Measurements from ENCODE around the gene GALNT4.

GALNT4 gene

DNA sequence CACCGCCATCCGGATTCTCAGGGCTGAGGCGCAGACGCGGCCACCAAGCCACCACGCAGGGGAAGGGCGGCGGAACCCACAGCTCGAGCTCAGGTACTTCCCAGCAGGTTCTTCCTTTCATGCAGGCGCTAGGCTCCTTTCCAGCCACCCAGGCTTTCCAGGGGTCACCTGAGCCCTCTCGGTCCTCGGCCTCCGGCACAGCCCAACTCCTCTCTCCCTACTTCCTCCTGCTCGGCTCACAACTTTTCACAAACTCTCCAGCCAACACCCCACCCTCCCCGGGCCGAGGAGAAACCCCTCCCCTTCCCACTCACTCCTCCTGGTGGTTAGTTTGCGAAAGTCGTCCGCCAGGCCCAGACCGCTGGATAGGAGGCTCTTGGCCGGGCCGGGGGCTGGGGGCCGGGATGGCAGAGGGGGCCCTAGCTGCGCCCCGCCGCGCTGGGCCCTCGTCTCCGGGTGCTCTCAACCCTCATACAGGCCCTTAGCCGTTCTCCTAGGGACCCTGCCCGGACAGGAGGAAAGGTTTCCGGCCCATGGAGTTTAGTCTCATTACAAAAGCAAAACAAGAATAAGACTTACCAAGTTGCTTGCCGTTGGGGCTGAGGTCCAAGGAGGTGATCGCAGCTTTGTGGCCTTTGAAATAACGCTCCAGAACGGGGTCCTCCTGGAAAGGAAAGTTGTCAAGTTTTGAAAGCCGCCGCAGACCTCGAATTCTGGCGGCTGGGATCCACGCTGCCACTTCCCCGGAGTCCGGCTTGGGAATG lies at the start of gene GALNT4:
GALNT4 (minus strand) TSS at position 256 of the 764 bp plus-strand sequence; CDS start at position 9, 247 bp downstream.
- FAIRE-seq: no peak

DNA sequence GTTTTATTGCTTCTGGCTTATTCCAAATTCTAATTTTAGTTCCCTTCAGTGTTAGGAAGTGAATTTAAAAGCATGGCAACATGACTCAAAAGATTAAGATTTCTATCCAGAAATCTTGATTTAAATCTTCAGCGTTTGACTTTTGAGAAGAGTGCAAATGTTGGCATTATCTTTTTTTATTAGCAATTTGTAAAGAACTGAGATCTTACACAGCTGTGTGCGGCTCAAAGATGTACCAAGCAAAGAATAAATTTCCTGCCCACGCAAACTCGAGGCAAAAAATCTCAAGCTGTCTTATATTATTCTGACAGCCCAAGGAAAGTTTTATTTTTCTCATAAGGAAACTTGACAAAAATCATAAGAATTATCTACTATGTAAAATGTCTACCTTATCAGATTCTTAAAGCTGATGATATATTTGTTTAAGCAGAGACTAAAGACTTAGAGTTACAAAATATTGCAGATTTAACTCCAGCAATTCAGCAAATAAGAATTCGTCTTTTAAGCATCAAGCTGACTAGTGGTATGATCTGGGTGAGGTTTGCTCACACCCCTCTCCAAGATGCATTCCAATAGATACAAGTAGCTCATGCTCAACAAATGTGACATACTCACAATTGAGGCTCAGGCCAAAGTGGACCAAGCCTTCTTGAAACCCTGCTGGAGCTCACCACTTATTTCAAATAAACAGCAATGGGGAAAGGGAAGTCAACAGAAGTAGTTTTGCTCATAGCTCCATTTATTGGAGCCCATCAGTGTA lies 48.6 kb upstream of the GALNT4 start:
- FAIRE-seq: no peak

DNA sequence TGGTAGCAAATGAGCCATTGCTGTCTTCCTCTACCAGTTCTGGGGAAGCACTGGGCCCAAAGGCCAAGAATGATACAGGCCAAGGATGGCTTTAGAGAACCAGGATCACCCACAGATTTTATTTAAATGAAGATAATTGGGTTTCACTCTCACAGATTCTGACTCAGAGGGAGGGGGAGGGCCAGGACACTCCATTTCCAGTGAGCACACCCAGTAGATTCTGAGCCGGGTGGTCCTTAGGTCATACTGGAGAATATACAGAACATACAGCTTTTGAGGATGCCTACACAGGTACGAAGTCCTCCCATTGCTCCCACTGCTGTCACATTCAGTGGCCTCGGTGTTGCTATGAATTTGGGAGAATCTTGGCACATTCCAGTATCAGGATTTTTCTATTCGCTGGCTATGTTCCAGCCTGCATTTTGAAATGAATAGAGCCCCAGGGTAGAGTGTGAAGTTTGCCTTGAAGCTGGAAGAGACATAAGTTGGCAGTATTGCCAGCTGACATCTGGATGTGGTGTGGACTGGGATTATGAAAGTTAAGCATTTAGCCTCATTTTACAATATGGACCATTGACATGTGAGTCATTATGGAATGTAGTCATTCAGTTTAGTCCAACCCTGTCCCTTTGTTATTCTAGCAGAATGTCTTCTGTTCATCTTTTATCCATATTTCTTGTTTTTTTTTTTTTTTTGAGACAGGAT lies 47.0 kb upstream of the GALNT4 start:
- no peak for FAIRE-seq

DNA sequence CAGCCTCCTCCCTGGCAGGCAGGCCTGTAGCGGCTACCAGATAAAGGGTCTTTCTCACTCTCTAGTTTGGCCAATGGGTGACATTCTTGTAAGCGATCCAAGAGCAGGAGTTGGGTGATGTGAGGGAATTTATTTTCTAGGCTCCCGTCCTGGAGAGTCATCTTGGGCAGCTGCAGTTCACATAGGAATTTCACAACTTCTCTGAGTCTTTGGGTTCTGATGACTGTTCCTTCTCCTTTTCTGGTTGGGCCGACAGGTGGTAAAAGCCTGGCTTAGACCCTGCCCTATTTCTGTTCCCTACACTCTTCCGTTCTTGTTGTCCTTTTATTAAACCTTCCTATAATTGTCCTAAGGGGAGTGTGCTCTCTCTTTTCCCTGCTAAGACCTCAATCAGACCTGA lies 43.9 kb upstream of the GALNT4 start:
- FAIRE-seq: no peak

DNA sequence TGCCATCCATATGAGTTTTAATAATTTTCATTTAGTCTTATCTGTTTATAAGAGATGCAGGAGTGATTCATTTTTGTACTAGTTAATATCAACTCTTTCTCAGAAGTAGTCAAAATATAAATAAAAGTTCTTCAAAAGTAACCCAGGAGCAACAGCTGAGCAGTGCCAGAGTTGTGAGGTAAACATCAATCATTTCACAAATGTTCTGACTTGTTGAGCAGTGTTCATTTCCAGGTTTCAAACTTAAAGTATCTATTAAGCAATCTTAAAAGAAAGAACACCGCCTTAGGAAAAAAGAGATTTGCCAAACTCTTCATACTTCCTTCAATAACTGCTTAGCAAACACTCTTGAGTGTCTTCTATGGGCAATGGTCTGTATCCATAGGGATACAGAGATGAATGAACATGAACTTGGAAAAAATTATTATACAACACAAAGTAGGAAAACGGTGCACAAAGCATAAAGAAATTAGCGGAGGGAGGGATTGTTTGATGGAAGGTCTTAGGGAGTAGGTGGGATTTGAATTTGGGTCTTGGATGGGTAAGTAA lies 43.2 kb upstream of the GALNT4 start:
- no peak for FAIRE-seq

DNA sequence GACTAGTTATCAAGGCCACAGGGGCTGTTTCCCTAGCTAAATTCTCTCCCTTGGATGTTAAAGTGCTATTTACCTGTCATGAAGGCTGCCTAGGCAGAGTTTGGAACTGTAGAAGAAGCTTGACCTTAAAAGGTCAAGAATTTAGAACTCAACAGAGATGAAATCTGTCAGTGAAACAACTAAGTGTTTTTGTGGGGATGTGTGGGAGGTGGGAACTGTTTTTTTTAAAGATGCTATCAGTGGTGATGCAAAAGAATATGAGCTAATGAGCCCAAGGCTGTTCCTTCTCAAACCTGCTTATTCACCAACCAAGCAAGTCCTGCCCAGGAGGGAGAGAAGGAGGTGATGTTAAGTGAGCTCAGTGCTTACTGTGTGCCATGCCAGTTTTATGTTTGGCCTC lies 42.0 kb upstream of the GALNT4 start:
- FAIRE-seq: no peak

DNA sequence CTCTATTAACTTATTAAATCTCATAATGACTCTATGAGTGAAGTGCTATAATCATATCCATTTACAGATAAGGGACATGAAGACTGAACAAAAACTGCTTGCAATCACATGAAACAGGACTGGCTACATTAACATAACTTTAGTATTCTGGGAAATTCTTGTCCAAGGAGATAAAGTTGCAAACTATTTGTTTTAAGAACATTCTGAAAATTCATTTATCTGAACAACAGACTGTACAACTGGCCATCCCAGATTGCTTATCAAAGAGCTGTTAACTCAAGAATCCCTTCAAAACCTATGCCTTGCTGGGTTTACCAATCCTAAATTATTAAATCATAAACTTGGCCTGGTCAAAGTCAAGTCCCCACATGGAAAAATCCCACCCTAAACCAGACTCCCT lies 40.4 kb upstream of the GALNT4 start:
- FAIRE-seq: no peak

DNA sequence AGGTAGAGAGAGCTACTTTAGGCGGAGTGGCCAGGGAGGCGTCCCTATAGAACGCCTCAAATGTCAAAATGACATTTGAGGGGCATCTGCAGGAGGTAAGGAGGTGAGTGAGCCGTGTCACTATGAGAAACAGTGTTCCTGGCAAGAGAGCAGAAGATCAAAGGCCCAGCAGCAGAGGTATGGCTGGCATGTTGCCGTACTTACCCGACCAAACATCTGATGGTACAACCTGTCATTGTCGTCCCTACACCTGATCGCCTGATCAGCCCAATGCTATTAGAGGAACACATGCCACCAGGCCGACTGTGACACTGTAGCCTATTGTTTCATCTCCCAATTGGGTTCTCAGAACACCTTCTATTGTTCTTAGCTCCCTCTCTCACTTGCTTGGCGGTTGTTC lies 35.2 kb upstream of the GALNT4 start:
- FAIRE-seq: no peak

DNA sequence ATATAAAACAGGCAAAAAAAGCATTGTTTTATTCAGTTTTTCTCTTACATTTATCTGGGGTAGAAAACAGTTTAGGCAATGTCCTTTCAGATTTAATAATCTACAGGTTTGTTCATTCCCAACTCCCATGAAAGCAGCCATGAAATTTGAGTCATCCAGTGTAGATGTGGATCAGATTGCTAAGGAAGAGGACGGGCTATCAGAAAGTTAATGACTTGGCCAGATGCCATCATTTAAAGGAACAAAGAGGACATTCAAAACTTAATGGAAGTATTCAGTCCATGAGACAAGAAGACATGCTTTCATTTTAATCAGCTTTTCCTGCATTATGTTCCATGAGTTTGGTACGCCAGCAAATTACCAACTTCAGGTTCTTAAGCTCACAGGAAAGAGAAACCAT lies 32.4 kb upstream of the GALNT4 start:
- no peak for FAIRE-seq

DNA sequence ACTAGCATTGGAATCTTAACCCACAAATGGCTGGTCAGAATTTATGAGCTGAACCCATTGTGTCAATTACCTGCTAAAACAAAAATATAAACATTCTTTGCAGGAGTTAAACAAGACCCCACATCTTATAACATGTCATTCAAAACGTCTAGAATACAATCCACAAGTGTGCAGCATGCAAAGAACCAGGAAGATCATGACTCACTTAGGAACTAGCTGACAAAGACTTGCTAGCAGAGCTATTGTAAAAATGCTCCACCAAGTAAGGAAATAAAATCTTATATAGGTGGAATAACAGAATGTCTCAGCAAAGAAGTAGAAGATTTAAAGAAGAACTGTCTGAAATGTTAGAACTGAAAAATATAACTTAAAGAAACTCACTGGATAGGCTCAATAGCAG lies 27.8 kb upstream of the GALNT4 start:
- FAIRE-seq: no peak

DNA sequence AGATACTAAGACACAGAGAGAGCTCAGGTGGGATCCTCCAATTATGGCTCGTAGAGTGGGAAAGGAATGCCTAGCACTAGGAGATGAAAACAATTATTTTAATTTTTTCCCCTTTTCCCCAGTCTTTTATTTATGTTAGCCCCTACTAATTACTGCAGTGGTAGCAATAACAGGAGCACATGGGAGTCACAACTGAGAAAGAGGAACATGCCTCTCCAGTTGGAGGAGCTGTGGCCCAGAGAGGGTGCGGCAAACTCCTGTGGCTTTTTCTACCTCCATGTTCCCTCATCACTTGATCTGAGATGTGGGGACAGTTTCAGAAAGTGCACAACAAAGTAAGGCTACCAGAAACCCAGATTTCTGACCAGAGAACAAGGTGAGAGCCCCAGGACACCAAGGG lies 27.2 kb upstream of the GALNT4 start:
- no peak for FAIRE-seq

DNA sequence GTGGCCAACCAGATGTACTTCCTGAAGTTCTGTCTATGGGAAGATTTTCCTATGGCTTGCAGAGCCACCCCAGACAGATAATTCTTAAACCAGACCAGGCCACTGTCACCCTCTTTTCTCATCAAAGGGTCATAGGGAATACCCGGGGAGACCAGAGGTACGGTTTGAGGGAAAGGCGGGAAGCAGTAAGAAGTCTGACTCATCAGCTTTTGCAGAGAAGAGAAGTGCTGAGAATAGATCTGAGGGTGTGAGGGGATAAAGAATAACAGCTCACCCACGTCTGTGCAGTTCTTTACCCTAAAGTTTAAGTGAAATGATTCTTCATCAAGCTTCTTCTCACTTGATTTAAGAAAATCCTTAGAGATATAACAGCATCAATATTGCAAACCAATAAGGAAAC lies 22.5 kb upstream of the GALNT4 start:
- no peak for FAIRE-seq

DNA sequence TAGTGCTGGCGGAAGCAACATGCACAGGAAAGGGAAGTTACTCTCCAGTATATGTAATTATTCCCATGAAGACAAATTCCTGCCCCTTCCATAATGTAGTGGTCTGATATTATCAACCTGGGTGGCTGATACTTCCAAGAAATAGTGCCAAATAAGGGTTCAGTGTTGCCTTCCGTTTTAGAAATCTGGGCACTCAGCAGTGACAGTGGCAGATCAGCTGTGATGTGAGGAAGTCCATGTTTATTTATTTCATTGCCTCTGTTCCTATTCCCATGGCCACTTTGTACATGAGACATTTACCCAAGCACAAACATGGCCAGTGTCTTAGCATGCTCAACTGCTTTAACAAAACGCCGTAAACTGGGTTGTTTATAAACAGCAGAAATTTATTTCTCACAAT lies 21.6 kb upstream of the GALNT4 start:
- FAIRE-seq: no peak

DNA sequence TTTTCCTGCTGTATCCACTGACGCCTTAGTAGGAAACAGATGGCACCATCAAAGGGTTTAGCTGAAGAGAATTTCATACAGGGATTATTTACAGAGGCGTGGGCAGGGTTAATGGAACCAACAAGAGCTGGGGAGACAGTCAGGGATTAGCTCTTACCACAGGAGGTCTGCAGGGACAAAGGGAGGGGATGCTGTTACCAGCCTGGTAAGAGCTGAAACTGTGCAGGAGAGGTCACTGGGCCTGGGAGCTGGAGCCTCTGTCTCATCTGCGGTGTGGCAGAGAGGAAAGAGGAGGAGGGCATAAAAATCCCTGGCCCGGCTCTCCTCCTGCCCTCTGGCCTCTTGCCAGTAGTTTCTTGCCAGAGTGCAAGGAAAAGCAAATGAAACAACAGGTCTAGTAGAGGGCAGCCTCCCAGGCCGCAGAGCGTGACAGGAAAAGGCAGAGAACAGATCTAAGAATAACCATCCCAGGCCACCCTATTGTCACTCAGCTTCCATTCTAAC lies 20.1 kb upstream of the GALNT4 start:
- FAIRE-seq: no peak

DNA sequence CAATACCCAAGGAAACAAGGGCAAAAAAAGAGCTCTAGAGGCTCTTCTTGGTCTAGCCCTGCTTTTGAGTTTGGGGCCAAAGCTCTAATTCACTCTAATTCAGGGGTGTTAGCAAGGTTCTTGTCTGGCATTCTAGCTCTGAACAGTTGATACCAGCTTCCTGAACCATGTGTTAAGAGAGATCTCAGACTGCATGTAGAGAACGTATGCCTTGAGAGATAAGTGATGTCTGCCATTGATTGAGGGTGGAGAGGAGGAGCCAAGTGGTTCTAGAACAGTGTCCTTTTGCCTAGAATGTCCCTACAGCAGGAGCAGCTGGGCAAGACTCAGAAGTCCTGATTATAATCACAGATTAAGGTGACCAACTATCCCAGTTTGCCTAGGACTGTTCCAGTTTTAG lies 19.4 kb upstream of the GALNT4 start:
- no peak for FAIRE-seq

DNA sequence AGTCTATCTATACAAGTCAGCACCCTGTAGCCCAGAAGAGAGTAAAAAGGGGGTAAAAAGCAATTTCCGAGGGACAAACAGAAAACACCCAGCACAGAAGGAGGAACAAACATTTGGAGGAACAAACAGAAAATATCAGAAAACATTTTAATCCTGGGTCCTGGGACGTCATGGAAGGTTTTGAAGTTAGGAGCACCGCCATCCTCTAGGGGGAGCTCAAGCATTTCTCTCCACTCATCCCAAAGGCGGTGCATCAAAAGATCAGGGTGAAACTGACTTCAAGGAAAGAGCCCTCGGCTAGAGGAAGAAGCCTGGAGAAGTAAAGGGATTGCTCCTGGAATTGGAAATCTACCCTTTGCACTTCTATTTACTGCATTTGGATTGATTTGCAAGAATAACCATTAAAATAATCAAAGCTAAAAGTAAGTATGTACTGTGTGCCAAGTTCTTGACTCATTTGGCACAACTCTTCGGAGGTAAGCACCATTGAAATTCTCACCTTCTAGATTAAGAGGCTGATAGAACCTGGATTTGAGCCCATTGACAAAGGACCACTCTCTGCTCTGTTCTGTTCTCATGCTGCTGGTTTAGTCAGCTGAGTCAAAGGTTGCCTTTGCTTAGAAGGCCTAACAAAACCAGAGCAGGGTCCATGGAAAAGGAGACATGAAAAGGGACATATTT lies 18.5 kb upstream of the GALNT4 start:
- FAIRE-seq: no peak

DNA sequence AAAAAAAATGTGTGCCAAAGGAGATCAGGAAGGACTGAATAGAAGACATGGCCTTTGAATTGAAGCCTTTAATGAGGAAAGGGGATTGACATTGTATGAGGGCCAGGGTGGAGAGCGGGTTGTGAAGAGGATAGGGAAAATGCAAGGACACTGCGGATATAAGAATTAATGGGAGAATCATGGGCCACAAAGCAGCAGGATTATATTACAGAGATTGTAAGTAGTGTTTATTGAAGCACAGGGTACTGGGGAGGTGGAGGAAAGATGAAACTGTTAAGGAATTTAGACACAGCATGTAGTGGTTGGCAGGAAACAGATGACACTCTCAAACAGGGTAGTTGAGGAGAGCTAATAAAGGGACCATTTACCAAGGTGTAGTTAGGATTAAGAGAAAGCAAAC lies 17.6 kb upstream of the GALNT4 start:
- FAIRE-seq: no peak

DNA sequence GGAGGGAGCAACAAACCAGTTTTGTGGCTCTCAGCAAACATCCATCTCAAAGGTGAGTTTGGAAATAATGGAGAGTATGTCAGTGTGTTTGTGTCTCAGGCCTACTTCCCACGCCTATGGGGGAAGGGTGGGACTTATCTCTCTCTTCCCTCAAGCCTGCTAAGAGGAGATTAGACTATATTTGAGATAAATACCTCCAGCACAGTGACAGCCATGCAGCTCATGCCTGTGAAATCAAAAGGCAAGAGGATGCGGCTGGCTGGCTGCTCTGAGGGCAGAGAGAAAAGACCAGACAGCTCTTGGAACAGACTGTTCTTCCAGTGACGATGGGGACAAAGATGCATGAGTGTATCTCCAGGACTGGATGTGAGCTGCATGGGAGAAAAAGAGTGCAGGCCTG lies 16.0 kb upstream of the GALNT4 start:
- no peak for FAIRE-seq

DNA sequence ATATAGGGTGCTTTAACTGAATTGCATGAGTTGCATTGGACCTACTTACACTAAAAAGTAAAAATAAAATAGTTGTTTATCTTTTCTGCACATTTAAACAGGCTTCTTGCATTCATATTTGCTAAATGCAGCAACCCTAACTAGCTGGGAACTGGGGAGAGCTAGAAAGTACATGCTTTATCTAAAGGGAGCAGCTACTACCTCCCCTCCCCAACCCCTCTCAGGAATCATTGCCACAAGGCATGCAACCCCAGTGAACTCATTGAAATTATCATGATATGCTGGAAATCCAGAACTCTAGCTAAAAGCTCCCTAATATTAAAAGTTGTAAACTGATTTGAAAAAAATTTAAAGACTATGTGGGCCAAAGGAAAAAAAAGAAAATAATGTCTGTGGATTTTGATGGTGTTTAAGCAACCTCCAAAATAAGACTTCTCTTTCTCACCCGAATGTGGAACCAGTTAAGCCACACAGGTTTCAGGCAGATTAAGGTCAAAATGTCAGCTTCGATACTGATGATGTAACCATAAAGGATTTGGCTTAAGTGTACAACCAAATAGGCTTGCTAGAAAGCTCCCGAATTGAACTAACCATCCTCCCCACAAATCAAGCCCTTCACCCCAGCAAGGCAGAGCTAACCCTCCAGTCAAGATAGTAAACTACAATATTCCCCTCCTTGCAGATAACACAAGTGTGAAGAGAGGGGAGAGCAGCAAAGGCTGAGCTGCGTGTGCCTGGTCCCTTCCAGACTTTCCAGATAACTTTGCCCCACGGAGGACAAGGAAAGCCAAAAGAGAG lies 15.0 kb upstream of the GALNT4 start:
- FAIRE-seq: no peak

DNA sequence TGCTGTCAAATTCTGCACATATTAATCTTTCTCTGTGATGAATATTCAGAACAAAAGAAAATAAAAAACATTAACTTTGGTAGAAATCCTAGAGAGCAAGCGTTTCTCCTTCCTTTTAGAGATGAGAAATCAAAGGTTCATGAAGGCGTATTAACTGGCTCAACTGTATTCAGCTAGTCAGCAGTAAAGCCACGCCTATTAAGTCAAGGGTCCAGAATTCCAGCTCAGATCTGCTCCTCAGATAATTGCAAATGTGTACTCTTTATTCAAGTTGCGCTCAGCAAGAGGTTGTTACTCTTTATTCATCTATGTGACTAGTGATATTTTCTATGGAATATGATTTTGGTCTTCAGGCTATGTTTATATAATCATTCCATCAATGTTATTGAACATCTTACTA lies 14.3 kb upstream of the GALNT4 start:
- FAIRE-seq: no peak

DNA sequence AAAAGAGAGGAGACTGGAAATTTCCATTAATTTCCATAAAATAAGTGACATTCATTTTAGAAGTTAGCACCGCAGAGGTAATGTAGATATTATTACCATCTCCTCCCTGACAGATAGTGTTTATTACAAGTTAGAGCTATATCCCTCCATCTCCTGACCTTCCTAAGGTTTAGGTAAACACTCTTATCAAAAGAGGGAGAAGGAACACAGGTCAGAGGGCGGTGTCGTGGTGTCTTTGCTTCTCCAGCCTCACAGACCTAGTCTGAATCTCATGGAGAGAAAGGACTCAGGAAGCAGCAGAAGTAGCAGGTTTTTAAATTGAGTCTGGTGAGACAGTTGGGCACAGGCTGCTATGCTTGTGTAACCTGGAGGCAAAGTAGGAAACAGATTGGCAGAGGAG lies 12.8 kb upstream of the GALNT4 start:
- FAIRE-seq: no peak

DNA sequence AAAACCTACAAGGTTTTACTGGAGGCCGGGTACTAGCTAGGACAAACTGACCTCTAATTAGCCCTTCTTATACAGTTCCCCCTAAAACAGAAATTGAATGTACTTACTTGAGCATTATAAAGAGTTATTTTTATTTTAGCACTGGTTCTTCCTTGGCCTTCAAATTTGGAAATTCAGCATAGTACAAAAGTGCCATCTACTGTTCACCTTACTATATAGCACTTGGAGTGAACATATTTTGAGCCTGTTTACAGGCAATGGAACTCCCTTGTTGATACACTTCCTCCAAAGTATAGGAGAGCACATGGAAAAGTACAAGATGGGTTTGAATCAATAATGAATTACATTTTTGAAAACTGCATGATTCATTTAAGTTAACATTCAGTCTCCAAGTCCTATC lies 5.1 kb upstream of the GALNT4 start:
- peak; percentile 84 for FAIRE-seq
